Activated T-helper 1 cell treated with anti-CD3 and anti-CD28 coated beads, Interleukin-12 subunit alpha, Interleukin-12 subunit beta, Interleukin-2, Interleukin-4 antibody, amounts not matched to agents 30 ng/mL and 10 ng/mL and 1 ng/mL, durations not matched to agents 14 hours and 24 hours and 36 hours (primary cell): ENCODE results near the gene CCDC6. TPM values are rescaled to one million over a fixed set of nuclear protein-coding genes. Genes with fewer than 3 reads are reported as not detected.
"Not testable (repeated sequence)": the region's sequence is repeated elsewhere in the genome, so short reads cannot be mapped to it uniquely, and the experiment has no call there.

Experiments
- DNase-seq: peaks from one replicate; pipeline ENCODE4 v3.0.0; 2021; ENCODE audit warnings: low spot score
- H3K27ac Mint-ChIP-seq: one replicate; pipeline ENCODE4 v1.8.0; 2021; ENCODE audit warnings: mild to moderate bottlenecking, mixed read lengths
- H3K27me3 Mint-ChIP-seq: one replicate; pipeline ENCODE4 v1.8.0; 2022; ENCODE audit warnings: mild to moderate bottlenecking, moderate library complexity, mixed read lengths; ENCODE audit not compliant: insufficient read depth
- H3K36me3 Mint-ChIP-seq: one replicate; pipeline ENCODE4 v1.8.0; 2021; ENCODE audit warnings: low read depth, mixed read lengths
- H3K4me1 Mint-ChIP-seq: one replicate; pipeline ENCODE4 v1.8.0; 2021; ENCODE audit warnings: low read depth, mixed read lengths
- H3K4me3 Mint-ChIP-seq: one replicate; pipeline ENCODE4 v1.8.0; 2021; ENCODE audit warnings: mild to moderate bottlenecking, moderate library complexity, mixed read lengths
- H3K9me3 Mint-ChIP-seq: one replicate; pipeline ENCODE4 v1.8.0; 2021; ENCODE audit warnings: mixed read lengths
- intact Hi-C: fragments of 100-400 bp; cut with micrococcal nuclease; formaldehyde crosslinking; loops from one replicate; pipeline ENCODE4 v1.15.1; 2024
- total RNA-seq: library from RNA; stranded (reverse); gene quantifications from 2 replicates; pipeline ENCODE4 v1.2.3, GENCODE V29; 2022

The CCDC6 gene
- total RNA-seq, 1 donor from 2014 or later: 97.6 TPM

GRCh38 chr10:59808896-59809643 lies 97.3 kb downstream of the CCDC6 start:
- H3K4me1 Mint-ChIP-seq: peaks cover 5% of the 10 kb centered on the region
- DNase-seq: peak; percentile 56

GRCh38 chr10:59807629-59808620 lies 98.4 kb downstream of the CCDC6 start:
- Mint-ChIP-seq H3K36me3 (peaks cover 53% of the 10 kb centered on the region), H3K27me3 (no peaks in the 10 kb centered on the region), H3K4me1 (peaks cover 14% of the 10 kb centered on the region), H3K27ac (peak overlapping the region; percentile 9), H3K4me3 (no peak overlapping the region), H3K9me3 (no peaks in the 10 kb centered on the region)
- intact Hi-C loops: loop anchor here (5.0 kb wide), 2 partner anchors 96 to 224 kb away; no protein-coding TSS in a partner anchor
- no peak for DNase-seq

More at GRCh38 chr10:59808896-59809643, 97.3 kb downstream of the CCDC6 start:
- Mint-ChIP-seq H3K36me3 (peaks cover 51% of the 10 kb centered on the region), H3K4me3 (no peak overlapping the region), H3K27ac (no peak overlapping the region), H3K9me3 (no peaks in the 10 kb centered on the region), H3K27me3 (no peaks in the 10 kb centered on the region)
- intact Hi-C loops: loop anchor here (1.0 to 5.0 kb wide), 4 partner anchors 97 to 223 kb away; no protein-coding TSS in a partner anchor

GRCh38 chr10:59805014-59805413 lies 101.3 kb downstream of the CCDC6 start:
- Mint-ChIP-seq H3K4me1 (peaks cover 14% of the 10 kb centered on the region), H3K4me3 (no peak overlapping the region), H3K27ac (no peak overlapping the region), H3K9me3 (no peaks in the 10 kb centered on the region), H3K36me3 (peaks cover 56% of the 10 kb centered on the region), H3K27me3 (no peaks in the 10 kb centered on the region)
- intact Hi-C loops: loop anchor here (5.0 kb wide), 2 partner anchors 93 to 227 kb away; no protein-coding TSS in a partner anchor
- DNase-seq: no peak

- Mint-ChIP-seq H3K9me3 (no peaks in the 10 kb centered on the region), H3K4me1 (peaks cover 14% of the 10 kb centered on the region), H3K36me3 (peaks cover 55% of the 10 kb centered on the region), H3K27me3 (no peaks in the 10 kb centered on the region), H3K27ac (no peak overlapping the region), H3K4me3 (no peak overlapping the region)
- no peak for DNase-seq
- intact Hi-C loops: no loop called here
Observed at GRCh38 chr10:59804220-59804619, 102.1 kb downstream of the CCDC6 start.

GRCh38 chr10:59803714-59804113 lies 102.6 kb downstream of the CCDC6 start:
- Mint-ChIP-seq H3K4me3 (no peak overlapping the region), H3K36me3 (peaks cover 55% of the 10 kb centered on the region), H3K27me3 (no peaks in the 10 kb centered on the region), H3K4me1 (peaks cover 14% of the 10 kb centered on the region), H3K27ac (peak overlapping the region; percentile 19), H3K9me3 (no peaks in the 10 kb centered on the region)
- intact Hi-C loops: no loop called here
- DNase-seq: no peak

GRCh38 chr10:59801171-59801570 lies 105.2 kb downstream of the CCDC6 start:
- Mint-ChIP-seq H3K4me1 (peaks cover 8% of the 10 kb centered on the region), H3K27me3 (no peaks in the 10 kb centered on the region), H3K9me3 (no peaks in the 10 kb centered on the region), H3K27ac (no peak overlapping the region), H3K36me3 (peaks cover 57% of the 10 kb centered on the region), H3K4me3 (no peak overlapping the region)
- intact Hi-C loops: no loop called here
- DNase-seq: no peak

GRCh38 chr10:59799421-59799820 lies 106.9 kb downstream of the CCDC6 start:
- H3K36me3 Mint-ChIP-seq: peaks cover 63% of the 10 kb centered on the region
- no peak for DNase-seq
- intact Hi-C loops: no loop called here
- no peaks in the 10 kb centered on the region for H3K9me3 Mint-ChIP-seq
- H3K27me3 Mint-ChIP-seq: no peaks in the 10 kb centered on the region
- H3K4me1 Mint-ChIP-seq: peaks cover 8% of the 10 kb centered on the region
- H3K4me3 Mint-ChIP-seq: no peak overlapping the region
- H3K27ac Mint-ChIP-seq: peak overlapping the region; percentile 2

GRCh38 chr10:59793919-59794318 lies 112.4 kb downstream of the CCDC6 start:
- Mint-ChIP-seq H3K36me3 (peaks cover 56% of the 10 kb centered on the region), H3K9me3 (no peaks in the 10 kb centered on the region), H3K4me1 (peaks cover 5% of the 10 kb centered on the region), H3K4me3 (no peak overlapping the region), H3K27ac (no peak overlapping the region), H3K27me3 (no peaks in the 10 kb centered on the region)
- DNase-seq: no peak
- intact Hi-C loops: no loop called here

- H3K27ac Mint-ChIP-seq: no peak overlapping the region
- intact Hi-C loops: no loop called here
- H3K9me3 Mint-ChIP-seq: no peaks in the 10 kb centered on the region
- no peak for DNase-seq
- H3K27me3 Mint-ChIP-seq: no peaks in the 10 kb centered on the region
- no peak overlapping the region for H3K4me3 Mint-ChIP-seq
- H3K36me3 Mint-ChIP-seq: peaks cover 51% of the 10 kb centered on the region
- peaks cover 5% of the 10 kb centered on the region for H3K4me1 Mint-ChIP-seq
Observed at GRCh38 chr10:59792812-59793211, 113.5 kb downstream of the CCDC6 start.

- Mint-ChIP-seq H3K27ac (no peak overlapping the region), H3K27me3 (no peaks in the 10 kb centered on the region), H3K4me1 (peaks cover 5% of the 10 kb centered on the region), H3K4me3 (no peak overlapping the region), H3K9me3 (no peaks in the 10 kb centered on the region), H3K36me3 (peaks cover 44% of the 10 kb centered on the region)
- no peak for DNase-seq
- intact Hi-C loops: no loop called here
Observed at GRCh38 chr10:59791601-59792000, 114.8 kb downstream of the CCDC6 start.

GRCh38 chr10:59790080-59790479 lies 116.3 kb downstream of the CCDC6 start:
- H3K27me3 Mint-ChIP-seq, H3K9me3 Mint-ChIP-seq, H3K4me1 Mint-ChIP-seq, DNase-seq, intact Hi-C loops, H3K27ac Mint-ChIP-seq, H3K4me3 Mint-ChIP-seq: not testable (repeated sequence)
- H3K36me3 Mint-ChIP-seq: peaks cover 35% of the 10 kb centered on the region

- H3K4me1 Mint-ChIP-seq, H3K27me3 Mint-ChIP-seq, DNase-seq, H3K9me3 Mint-ChIP-seq, intact Hi-C loops, H3K4me3 Mint-ChIP-seq, H3K27ac Mint-ChIP-seq: not testable (repeated sequence)
- peaks cover 25% of the 10 kb centered on the region for H3K36me3 Mint-ChIP-seq
Observed at GRCh38 chr10:59788914-59789313, 117.4 kb downstream of the CCDC6 start.

GRCh38 chr10:59787032-59787431 lies 119.3 kb downstream of the CCDC6 start:
- DNase-seq, H3K4me3 Mint-ChIP-seq, intact Hi-C loops, H3K27ac Mint-ChIP-seq, H3K4me1 Mint-ChIP-seq, H3K9me3 Mint-ChIP-seq, H3K27me3 Mint-ChIP-seq: not testable (repeated sequence)
- peaks cover 16% of the 10 kb centered on the region for H3K36me3 Mint-ChIP-seq
